Hematopoietic multipotent progenitor cell (in vitro differentiated cells): ENCODE data around the gene KLF7. TPM values are rescaled to one million over a fixed set of nuclear protein-coding genes. Genes with fewer than 3 reads are reported as not detected.
A peak's percentile ranks its signal among the peaks of the same experiment; 100 is the strongest.

Experiments
- DNase-seq, 3 donors: peaks; one replicate each; pipeline ENCODE4 v3.0.0-alpha.2; 2011 to 2015; ENCODE audit warnings: low read depth in 2 of 3, low spot score in 2 of 3
- total RNA-seq: library from RNA; depleted of rRNA; stranded (reverse); fragments of >200 nt; gene quantifications from one replicate; pipeline ENCODE4 v1.2.3, GENCODE V29; 2012

KLF7 gene
- total RNA-seq, 1 donor = 22.6 TPM

GRCh38 chr2:207071820-207072219 is 93.9 kb downstream of the KLF7 start:
- DNase-seq = no peak

- DNase-seq = no peak
These were observed 98.3 kb downstream of the KLF7 start for GRCh38 chr2:207067473-207067872.

- no peak for DNase-seq
These were observed 98.8 kb downstream of the KLF7 start for GRCh38 chr2:207066791-207067460.

- DNase-seq = no peak
These were observed 99.6 kb downstream of the KLF7 start for GRCh38 chr2:207066166-207066565.

- no peak for DNase-seq
These were observed 101.5 kb downstream of the KLF7 start for GRCh38 chr2:207064128-207064690.

- no peak for DNase-seq
These were observed 104.6 kb downstream of the KLF7 start for GRCh38 chr2:207061181-207061580.

GRCh38 chr2:207055257-207055656 is 110.5 kb downstream of the KLF7 start:
- no peak for DNase-seq

- DNase-seq = no peak
These were observed 111.2 kb downstream of the KLF7 start for GRCh38 chr2:207054521-207054920.

- no peak for DNase-seq
These were observed 114.3 kb downstream of the KLF7 start for GRCh38 chr2:207051385-207051965.

GRCh38 chr2:207049122-207049521 is 116.6 kb downstream of the KLF7 start:
- DNase-seq = no peak

GRCh38 chr2:207048416-207048815 is 117.3 kb downstream of the KLF7 start:
- DNase-seq = no peak

- peak; percentile 14 to 54 (median 37) for DNase-seq
These were observed 119.0 kb downstream of the KLF7 start for GRCh38 chr2:207046724-207047123.

GRCh38 chr2:207045531-207045930 is 120.2 kb downstream of the KLF7 start:
- no peak for DNase-seq

GRCh38 chr2:207044379-207045362 is 121.1 kb downstream of the KLF7 start:
- no peak for DNase-seq

GRCh38 chr2:207042841-207043240 is 122.9 kb downstream of the KLF7 start:
- no peak for DNase-seq

GRCh38 chr2:207041786-207042554 is 123.8 kb downstream of the KLF7 start:
- DNase-seq = no peak

- DNase-seq = no peak
These were observed 124.5 kb downstream of the KLF7 start for GRCh38 chr2:207041279-207041678.

GRCh38 chr2:207040696-207041095 is 125.1 kb downstream of the KLF7 start:
- peak in 2 of 3 donors; percentile 16 to 67 for DNase-seq

- no peak for DNase-seq
These were observed 126.5 kb downstream of the KLF7 start for GRCh38 chr2:207039225-207039624.

- DNase-seq = no peak
These were observed 127.4 kb downstream of the KLF7 start for GRCh38 chr2:207038299-207038698.
